ENCODE measurements around the gene CARHSP1. TPM values are rescaled to one million over a fixed set of nuclear protein-coding genes. Genes with fewer than 3 reads are reported as not detected.

The CARHSP1 gene
- total RNA-seq, 1 experiment from 2014 or later = 104 TPM

Other genes starting within 250 kb of the CARHSP1 start
- 71.1 and 71.7 TPM in 2 replicates for gene METTL22, start 247.3 kb downstream of the CARHSP1 start, total RNA-seq (2022)
- 12.6 and 14.2 TPM in 2 replicates for gene ABAT, start 194.4 kb downstream of the CARHSP1 start, total RNA-seq (2022)
- 20.9 and 23.6 TPM in 2 replicates for gene TMEM186, start 71.4 kb downstream of the CARHSP1 start, total RNA-seq (2022)
- gene PMM2, start 71.2 kb downstream of the CARHSP1 start, total RNA-seq (2022) = 88.3 and 92.8 TPM in 2 replicates
- gene LITAFD, start 13.3 kb upstream of the CARHSP1 start, total RNA-seq (2022) = not detected in 2 replicates
- gene USP7, start 94.9 kb upstream of the CARHSP1 start, total RNA-seq (2022) = 126 and 165 TPM in 2 replicates
- gene HAPSTR1, start 222.6 kb upstream of the CARHSP1 start, total RNA-seq (2022) = 57.1 and 59.6 TPM in 2 replicates